ENCODE data around the gene PRCD.

- TF ChIP-seq CTCF (IDR thresholded peaks at IDR 0.05) (no peak), POLR2A (IDR thresholded peaks at IDR 0.05) (no peak)
These were observed 20.4 kb downstream of the PRCD start for GRCh38 chr17:76560036-76560876.

All from adrenal gland (tissue), 5 donors.